T-helper 1 cell treated with Interleukin-12 subunit alpha and Interleukin-12 subunit beta and Interleukin-4 antibody, amounts not matched to agents 30 μg/mL and 1 μg/mL, for 36 hours (primary cell): Measurements from ENCODE around the gene CSF2.
"Not testable (repeated sequence)": the region's sequence is repeated elsewhere in the genome, so short reads cannot be mapped to it uniquely, and the experiment has no call there.

Source experiments
- H3K27ac Mint-ChIP-seq: one replicate; pipeline ENCODE4 v1.8.0; 2021; ENCODE audit warnings: mild to moderate bottlenecking, mixed read lengths
- H3K27me3 Mint-ChIP-seq: one replicate; pipeline ENCODE4 v1.8.0; 2021; ENCODE audit warnings: low read depth, mixed read lengths
- H3K36me3 Mint-ChIP-seq: one replicate; pipeline ENCODE4 v1.8.0; 2021; ENCODE audit warnings: low read depth, mixed read lengths
- H3K4me1 Mint-ChIP-seq: one replicate; pipeline ENCODE4 v1.8.0; 2021; ENCODE audit warnings: low read depth, mixed read lengths
- H3K4me3 Mint-ChIP-seq: one replicate; pipeline ENCODE4 v1.8.0; 2021; ENCODE audit warnings: mild to moderate bottlenecking, moderate library complexity, mixed read lengths
- H3K9me3 Mint-ChIP-seq: one replicate; pipeline ENCODE4 v1.8.0; 2021; ENCODE audit warnings: mixed read lengths

The CSF2 gene

DNA sequence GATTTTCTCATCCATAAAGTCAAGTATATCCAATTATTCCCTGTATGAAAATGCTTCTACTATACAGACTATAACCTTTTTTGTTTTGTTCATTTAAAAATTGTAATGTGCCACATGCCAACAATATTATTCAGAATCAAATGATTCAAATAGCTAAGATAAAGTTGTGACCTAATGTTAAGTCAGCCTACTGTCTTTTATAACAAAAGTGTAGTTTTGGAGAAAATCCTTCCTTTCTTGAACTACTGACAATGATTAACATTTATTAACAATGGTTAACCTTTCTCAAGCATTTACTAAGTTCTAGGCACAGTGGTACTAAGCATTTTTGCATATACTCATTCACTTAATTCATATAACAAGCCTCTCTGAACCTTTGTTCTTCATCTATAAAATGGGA is 25.0 kb downstream of the CSF2 start:
- peak overlapping the region; percentile 25 for H3K4me3 Mint-ChIP-seq
- H3K27me3 Mint-ChIP-seq = no peaks in the 10 kb centered on the region
- H3K4me1 Mint-ChIP-seq = peaks cover 81% of the 10 kb centered on the region
- H3K36me3 Mint-ChIP-seq = peaks cover 20% of the 10 kb centered on the region
- H3K9me3 Mint-ChIP-seq = no peaks in the 10 kb centered on the region
- peak overlapping the region; percentile 93 for H3K27ac Mint-ChIP-seq

DNA sequence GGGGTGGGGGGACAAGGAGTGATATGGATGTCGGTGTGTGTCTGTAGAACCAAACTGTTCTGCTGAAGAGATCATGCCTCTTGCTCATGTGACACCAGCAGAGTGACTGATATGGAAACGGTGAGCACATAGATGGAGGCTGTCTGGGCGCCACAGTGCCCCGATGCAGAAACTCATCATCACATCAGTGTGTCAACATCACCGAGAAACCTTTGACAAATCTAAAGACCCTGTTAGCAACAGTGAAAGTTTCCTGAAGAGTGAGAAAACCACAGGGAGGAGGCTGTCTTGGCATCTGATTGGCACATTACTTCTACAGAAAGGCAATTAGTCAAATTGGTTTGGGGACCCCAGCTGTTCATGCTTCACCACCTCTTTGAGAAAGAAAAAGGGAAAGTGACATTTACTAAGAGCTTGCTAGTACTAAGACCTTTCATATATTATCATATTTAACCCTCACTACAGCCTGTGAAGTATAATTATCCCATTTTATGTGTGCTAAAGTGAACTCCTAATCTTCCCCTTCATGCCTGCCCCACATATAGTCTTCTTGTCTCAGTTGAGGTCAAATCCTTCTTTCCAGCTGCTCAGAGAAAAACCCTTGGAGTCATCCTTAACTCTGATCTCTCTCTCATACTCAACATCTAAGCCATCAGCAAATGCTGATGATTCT is 25.6 kb downstream of the CSF2 start:
- peak overlapping the region; percentile 25 for H3K4me3 Mint-ChIP-seq
- no peaks in the 10 kb centered on the region for H3K9me3 Mint-ChIP-seq
- H3K27ac Mint-ChIP-seq = peak overlapping the region; percentile 93
- peaks cover 81% of the 10 kb centered on the region for H3K4me1 Mint-ChIP-seq
- H3K27me3 Mint-ChIP-seq = no peaks in the 10 kb centered on the region
- H3K36me3 Mint-ChIP-seq = peaks cover 16% of the 10 kb centered on the region

DNA sequence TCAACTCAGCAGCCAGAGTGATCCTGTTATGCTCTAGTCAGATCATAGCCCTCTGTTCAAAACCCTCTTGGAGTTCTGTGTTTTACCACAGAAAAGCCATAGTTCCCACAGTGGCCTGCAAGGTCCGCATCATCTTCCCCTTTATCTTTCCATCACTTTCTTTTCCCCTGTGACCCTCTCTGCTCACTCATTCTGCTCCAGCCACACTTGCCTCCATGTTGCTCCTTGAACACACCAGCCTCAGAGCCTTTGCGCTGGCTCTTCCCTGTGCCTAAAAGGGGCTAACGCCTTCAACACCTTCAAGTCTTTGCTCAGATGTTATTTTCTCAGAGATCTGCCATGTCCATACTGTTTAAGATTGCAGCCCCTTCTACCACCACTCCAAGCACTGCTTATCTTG is 26.3 kb downstream of the CSF2 start:
- Mint-ChIP-seq H3K27ac (peak overlapping the region; percentile 93), H3K9me3 (no peaks in the 10 kb centered on the region), H3K36me3 (peaks cover 17% of the 10 kb centered on the region), H3K27me3 (no peaks in the 10 kb centered on the region), H3K4me1 (peaks cover 85% of the 10 kb centered on the region), H3K4me3 (peak overlapping the region; percentile 2)

DNA sequence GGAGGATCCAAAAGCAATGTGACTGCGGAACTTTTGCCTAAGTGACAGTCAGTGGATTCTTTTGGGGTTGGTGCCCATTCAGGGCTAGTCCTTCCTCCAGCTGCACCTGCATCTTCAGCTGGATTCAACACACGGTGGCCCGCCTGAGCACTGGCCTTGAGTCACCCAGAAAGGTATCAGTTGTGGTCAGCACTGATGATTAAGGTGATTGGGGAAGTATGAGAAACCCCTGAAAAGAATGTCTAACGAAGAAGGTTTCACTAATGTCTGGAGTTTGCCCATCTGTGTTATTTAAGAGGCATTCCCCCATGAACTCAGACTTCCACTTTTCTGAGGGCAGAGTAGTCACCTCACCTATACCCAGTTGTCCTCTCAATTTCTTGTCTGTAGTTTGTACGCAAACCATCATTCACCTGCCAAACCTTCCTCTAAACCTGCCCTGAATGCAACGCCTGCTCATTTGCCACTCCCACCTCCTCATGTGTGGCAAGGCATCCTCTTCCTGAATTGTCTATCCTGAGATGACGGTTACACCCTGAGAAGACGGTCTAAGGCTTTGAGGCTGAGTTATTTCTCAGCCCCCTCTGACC is 27.2 kb downstream of the CSF2 start:
- H3K9me3 Mint-ChIP-seq = no peaks in the 10 kb centered on the region
- H3K4me1 Mint-ChIP-seq = peaks cover 85% of the 10 kb centered on the region
- H3K4me3 Mint-ChIP-seq = peak overlapping the region; percentile 53
- peaks cover 21% of the 10 kb centered on the region for H3K36me3 Mint-ChIP-seq
- H3K27me3 Mint-ChIP-seq = no peaks in the 10 kb centered on the region
- peak overlapping the region; percentile 90 for H3K27ac Mint-ChIP-seq

DNA sequence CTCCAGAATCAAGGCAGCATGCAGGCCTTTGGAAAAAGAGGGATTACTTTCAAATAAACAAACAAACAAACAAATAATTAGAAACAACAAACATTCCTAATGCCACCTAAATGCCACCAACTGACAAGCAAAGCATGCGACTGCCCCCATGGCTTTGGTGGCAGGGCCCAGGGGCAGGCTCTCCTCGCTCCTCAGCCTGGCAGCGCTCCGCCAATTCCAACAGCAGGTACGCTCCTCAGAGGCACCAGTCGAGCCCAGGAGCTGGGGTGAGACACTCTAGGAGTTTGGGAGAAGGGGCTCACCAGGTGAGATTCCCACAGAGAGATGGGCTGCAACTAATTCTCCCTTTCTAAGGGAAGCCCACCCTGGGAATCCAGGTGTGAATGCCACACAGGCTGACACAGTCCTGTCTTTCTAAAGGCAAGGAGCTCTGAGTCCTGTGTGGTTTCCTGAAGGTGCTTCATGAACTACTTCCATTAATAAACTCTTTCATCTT is 27.8 kb downstream of the CSF2 start:
- Mint-ChIP-seq H3K36me3 (peaks cover 19% of the 10 kb centered on the region), H3K4me3 (peak overlapping the region; percentile 53), H3K9me3 (no peaks in the 10 kb centered on the region), H3K27me3 (no peaks in the 10 kb centered on the region), H3K4me1 (peaks cover 86% of the 10 kb centered on the region), H3K27ac (peak overlapping the region; percentile 90)

DNA sequence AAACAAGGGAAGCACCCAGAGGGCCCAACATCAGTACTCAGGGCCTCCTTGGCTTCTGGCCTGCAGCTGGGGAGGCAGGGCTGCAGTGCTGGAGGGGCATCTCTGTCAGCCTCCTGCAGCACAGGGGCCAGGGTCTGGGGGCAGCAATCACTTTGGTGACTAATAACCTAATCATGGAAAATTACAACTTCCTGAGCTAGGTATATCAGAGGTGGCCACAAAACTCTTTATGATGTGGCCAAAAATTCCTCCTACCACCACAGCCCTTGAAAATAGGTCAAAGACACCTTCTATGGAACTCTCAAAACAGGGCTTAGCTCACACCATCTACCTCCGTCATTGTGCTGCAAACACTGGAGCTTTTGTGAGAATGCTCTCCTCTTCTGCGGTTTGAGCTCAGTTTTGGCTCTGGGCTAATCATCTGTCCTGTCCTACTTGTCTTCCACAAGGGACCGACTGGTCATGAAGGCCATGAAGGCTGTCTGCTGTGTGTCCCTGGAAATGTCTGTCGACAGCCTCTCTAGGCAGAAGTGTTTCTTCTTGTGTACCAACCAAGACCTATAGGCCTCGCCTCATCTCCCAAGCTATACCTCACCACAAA is 28.6 kb downstream of the CSF2 start:
- no peaks in the 10 kb centered on the region for H3K9me3 Mint-ChIP-seq
- H3K36me3 Mint-ChIP-seq = peaks cover 13% of the 10 kb centered on the region
- H3K4me3 Mint-ChIP-seq = peak overlapping the region; percentile 55
- H3K27ac Mint-ChIP-seq = peak overlapping the region; percentile 90
- H3K4me1 Mint-ChIP-seq = peaks cover 85% of the 10 kb centered on the region
- H3K27me3 Mint-ChIP-seq = no peaks in the 10 kb centered on the region

DNA sequence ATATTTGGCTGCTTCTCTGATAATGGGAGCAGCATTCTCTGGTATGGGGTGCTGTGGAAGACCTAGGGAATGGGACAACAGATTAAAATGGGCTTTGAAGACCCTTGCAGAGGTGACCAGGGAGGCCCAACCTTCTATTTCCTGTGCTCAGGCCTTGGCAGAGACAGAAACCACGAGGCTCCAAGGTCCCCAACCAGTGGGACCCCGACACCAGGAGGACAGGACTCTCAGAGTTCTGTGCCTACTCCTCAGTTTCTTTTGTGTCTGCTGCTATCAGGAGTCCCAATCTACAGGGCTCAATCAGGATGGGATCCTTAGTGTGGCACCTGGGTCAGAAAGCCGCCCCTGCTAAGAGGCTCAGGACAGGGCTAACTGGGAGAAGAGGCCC is 29.3 kb downstream of the CSF2 start:
- H3K9me3 Mint-ChIP-seq = no peaks in the 10 kb centered on the region
- peaks cover 83% of the 10 kb centered on the region for H3K4me1 Mint-ChIP-seq
- H3K27me3 Mint-ChIP-seq = no peaks in the 10 kb centered on the region
- peak overlapping the region; percentile 90 for H3K27ac Mint-ChIP-seq
- no peak overlapping the region for H3K4me3 Mint-ChIP-seq
- peaks cover 13% of the 10 kb centered on the region for H3K36me3 Mint-ChIP-seq

DNA sequence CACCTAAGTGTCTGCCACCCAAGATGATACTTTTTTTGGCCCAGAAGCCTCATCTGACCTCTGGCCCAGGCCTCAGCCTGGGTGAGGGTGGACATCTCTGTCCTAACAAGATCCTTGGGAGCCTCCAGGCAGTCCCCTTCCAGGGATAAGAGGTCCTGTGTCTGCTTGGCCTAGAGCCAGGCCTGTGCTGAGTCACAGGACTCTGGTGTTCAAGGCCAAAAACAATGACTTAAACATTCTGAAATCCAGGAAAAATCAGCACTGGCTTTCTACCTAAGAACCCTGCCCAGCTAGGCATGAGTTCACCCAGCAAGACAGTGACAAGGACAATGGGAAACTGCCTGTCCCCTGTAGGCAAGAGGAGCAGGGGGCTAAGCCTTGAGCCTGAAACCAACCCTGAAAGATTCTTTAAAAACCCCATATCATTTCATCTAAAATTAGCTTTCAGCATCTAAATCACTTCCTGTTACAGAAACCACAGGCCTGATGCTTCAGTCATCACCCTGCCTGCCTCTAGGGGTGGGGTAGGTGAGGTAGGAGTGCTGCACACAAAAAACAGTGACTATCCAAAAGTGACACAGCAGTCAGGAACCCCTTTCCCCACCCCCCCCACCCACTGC is 29.9 kb downstream of the CSF2 start:
- peaks cover 14% of the 10 kb centered on the region for H3K36me3 Mint-ChIP-seq
- H3K4me3 Mint-ChIP-seq = peak overlapping the region; percentile 52
- H3K27me3 Mint-ChIP-seq = no peaks in the 10 kb centered on the region
- peak overlapping the region; percentile 90 for H3K27ac Mint-ChIP-seq
- H3K9me3 Mint-ChIP-seq = peaks cover 1% of the 10 kb centered on the region
- peaks cover 79% of the 10 kb centered on the region for H3K4me1 Mint-ChIP-seq

DNA sequence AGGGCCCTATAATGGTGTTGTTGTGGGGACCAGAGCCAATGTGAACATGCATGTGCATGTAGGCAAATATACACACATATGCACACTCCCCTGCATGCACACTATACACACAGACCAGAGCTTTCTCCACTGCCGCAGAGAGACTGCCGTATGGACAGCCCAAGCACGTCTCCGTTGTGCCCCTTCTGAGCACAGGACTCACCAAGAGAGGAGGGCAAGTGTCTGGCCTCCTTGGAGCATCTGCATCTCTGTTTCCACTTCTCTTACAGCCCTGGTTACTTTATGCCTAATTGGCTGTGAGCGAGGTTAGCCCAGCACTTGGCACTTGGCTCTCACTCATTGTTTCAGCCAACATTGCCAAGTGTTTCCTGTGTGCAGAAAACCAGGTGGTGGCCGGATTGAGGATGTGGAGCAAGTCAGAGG is 30.4 kb downstream of the CSF2 start:
- H3K36me3 Mint-ChIP-seq = peaks cover 16% of the 10 kb centered on the region
- H3K27ac Mint-ChIP-seq = peak overlapping the region; percentile 90
- H3K4me1 Mint-ChIP-seq = peaks cover 80% of the 10 kb centered on the region
- peaks cover 4% of the 10 kb centered on the region for H3K9me3 Mint-ChIP-seq
- peak overlapping the region; percentile 52 for H3K4me3 Mint-ChIP-seq
- no peaks in the 10 kb centered on the region for H3K27me3 Mint-ChIP-seq

DNA sequence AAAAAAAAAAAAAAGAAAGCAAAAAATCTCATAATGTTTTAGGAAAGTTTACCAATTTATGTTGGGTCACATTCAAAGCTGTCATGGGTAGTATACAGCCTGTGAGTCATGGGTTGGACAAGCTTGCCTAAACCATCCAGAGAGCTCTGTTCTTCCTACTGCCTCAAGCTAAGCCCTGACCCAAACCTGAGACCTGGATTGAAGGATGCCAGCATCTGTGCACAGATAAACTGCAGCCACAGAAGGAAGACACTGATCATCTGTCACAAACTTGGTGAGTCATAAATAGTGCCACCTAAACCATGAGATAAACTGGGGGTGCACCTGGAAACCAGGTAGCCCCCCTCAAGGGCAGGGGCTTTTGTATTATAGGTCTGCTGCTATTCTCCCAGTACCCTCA is 31.0 kb downstream of the CSF2 start:
- Mint-ChIP-seq H3K9me3 (peaks cover 4% of the 10 kb centered on the region), H3K36me3 (peaks cover 16% of the 10 kb centered on the region), H3K4me3 (peak overlapping the region; percentile 29), H3K27me3 (no peaks in the 10 kb centered on the region), H3K27ac (peak overlapping the region; percentile 90), H3K4me1 (peaks cover 78% of the 10 kb centered on the region)

DNA sequence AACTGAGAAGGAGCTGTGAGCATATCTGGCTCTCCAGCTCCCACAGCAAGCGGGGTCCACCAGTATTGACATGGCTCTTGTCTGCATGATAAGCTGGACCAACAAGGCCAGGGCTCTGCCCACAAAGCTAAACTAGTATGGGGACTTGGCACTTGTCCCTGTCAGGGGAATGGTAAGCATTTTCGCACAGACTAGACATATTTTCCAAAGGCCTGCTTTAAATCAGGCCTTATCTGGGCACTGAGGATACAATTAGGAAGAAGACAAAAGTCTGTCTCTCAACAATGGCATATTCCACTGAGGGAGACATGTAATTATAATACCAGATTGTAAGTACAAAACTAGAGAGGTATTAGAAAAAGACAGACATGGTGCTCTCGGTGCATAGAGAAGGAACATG is 32.1 kb downstream of the CSF2 start:
- H3K27ac Mint-ChIP-seq = peak overlapping the region; percentile 90
- no peaks in the 10 kb centered on the region for H3K27me3 Mint-ChIP-seq
- H3K36me3 Mint-ChIP-seq = peaks cover 16% of the 10 kb centered on the region
- peaks cover 77% of the 10 kb centered on the region for H3K4me1 Mint-ChIP-seq
- peak overlapping the region; percentile 50 for H3K4me3 Mint-ChIP-seq
- H3K9me3 Mint-ChIP-seq = peaks cover 4% of the 10 kb centered on the region

DNA sequence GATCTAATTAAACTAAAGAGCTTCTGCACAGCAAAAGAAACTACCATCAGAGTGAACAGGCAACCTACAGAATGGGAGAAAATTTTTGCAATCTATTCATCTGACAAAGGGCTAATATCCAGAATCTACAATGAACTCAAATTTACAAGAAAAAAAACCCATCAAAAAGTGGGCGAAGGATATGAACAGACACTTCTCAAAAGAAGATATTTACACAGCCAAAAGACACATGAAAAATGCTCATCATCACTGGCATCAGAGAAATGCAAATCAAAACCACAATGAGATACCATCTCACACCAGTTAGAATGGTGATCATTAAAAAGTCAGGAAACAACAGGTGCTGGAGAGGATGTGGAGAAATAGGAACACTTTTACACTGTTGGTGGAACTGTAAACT is 34.9 kb downstream of the CSF2 start:
- H3K27me3 Mint-ChIP-seq = not testable (repeated sequence)
- H3K27ac Mint-ChIP-seq = peak overlapping the region; percentile 76
- peak overlapping the region; percentile 40 for H3K4me3 Mint-ChIP-seq
- peaks cover 21% of the 10 kb centered on the region for H3K9me3 Mint-ChIP-seq
- H3K4me1 Mint-ChIP-seq = peaks cover 74% of the 10 kb centered on the region
- H3K36me3 Mint-ChIP-seq = peaks cover 32% of the 10 kb centered on the region

DNA sequence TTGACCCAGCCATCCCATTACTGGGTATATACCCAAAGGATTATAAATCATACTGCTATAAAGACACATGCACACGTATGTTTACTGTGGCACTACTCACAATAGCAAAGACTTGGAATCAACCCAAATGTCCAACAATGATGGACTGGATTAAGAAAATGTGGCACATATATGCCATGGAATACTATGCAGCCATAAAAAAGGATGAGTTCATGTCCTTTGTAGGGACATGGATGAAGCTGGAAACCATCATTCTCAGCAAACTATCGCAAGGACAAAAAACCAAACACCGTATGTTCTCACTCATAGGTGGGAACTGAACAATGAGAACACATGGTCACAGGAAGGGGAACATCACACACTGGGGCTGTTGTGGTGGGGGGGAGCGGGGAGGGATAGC is 35.4 kb downstream of the CSF2 start:
- H3K27me3 Mint-ChIP-seq, H3K4me3 Mint-ChIP-seq: not testable (repeated sequence)
- peak overlapping the region; percentile 76 for H3K27ac Mint-ChIP-seq
- peaks cover 32% of the 10 kb centered on the region for H3K36me3 Mint-ChIP-seq
- H3K4me1 Mint-ChIP-seq = peaks cover 72% of the 10 kb centered on the region
- H3K9me3 Mint-ChIP-seq = peaks cover 21% of the 10 kb centered on the region

DNA sequence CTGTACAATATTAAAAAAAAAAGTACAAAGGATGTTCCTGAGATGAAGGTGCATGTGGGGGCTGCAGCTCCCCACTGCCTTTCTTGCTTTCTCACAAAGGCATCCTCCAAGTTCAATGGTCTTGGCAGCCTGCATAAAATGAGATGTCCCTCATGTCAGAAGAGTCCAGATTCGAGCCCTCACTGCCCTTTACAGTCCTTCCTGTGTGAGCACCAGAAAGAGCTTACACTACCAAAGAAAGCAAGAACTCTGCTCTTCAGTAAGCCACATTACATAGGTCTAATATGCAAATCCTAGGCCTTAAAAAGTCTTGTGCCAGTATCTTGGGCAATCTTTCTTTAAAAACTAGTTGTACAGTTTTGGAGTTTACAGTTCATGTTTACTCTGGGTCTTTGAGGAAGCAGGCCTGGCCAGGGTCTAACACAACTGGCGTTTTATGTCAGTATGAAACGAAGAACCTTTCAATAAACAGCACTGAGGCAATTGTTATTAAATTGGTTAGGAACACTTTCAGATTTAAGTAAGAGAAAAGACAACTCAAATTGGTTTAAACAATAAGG is 36.0 kb downstream of the CSF2 start:
- Mint-ChIP-seq H3K9me3 (peaks cover 24% of the 10 kb centered on the region), H3K27ac (peak overlapping the region; percentile 82), H3K36me3 (peaks cover 31% of the 10 kb centered on the region), H3K27me3 (no peaks in the 10 kb centered on the region), H3K4me3 (peak overlapping the region; percentile 30), H3K4me1 (peaks cover 70% of the 10 kb centered on the region)
